ENCODE data around the gene DLG2.

- TF ChIP-seq CTCF (IDR thresholded peaks at IDR 0.05) (no peak), POLR2A (IDR thresholded peaks at IDR 0.05) (no peak)
Measured at GRCh38 chr11:85096939-85097338, 530.2 kb downstream of the DLG2 start.
